Upper lobe of left lung (tissue), 6 donors: ENCODE measurements around the gene TAF11L7. TPM values are rescaled to one million over a fixed set of nuclear protein-coding genes. Genes with fewer than 3 reads are reported as not detected.
A peak's percentile ranks its signal among the peaks of the same experiment; 100 is the strongest.
"Not testable (repeated sequence)": the region's sequence is repeated elsewhere in the genome, so short reads cannot be mapped to it uniquely, and the experiment has no call there.

Experiments
- ATAC-seq, 2 donors: fragments of 200-7000 bp; cut with Tn5 transposase; one replicate each; pipeline ENCODE4 v1.9.1; 2022; ENCODE audit warnings: mild to moderate bottlenecking in 2 of 2, moderate library complexity in 2 of 2; ENCODE audit not compliant: low FRiP score in 2 of 2
- DNase-seq, 2 donors: peaks; one replicate each; pipeline ENCODE4 v3.0.0-alpha.2; 2019 to 2020
- H3K27ac ChIP-seq, 4 donors: fragments of 200-600 bp; sonication (generic); one replicate each; pipeline ENCODE4 v1.5.1; 2016 to 2019
- H3K27me3 ChIP-seq, 4 donors: fragments of 200-600 bp; sonication (generic); one replicate each; pipeline ENCODE4 v1.5.1; 2017 to 2019
- H3K36me3 ChIP-seq, 4 donors: fragments of 200-600 bp; sonication (generic); one replicate each; pipeline ENCODE4 v1.5.1; 2016 to 2019
- H3K4me1 ChIP-seq, 4 donors: fragments of 200-600 bp; sonication (generic); one replicate each; pipeline ENCODE4 v1.5.1; 2018 to 2019
- H3K4me3 ChIP-seq, 4 donors: fragments of 200-600 bp; sonication (generic); one replicate each; pipeline ENCODE4 v1.5.1; 2017 to 2019; ENCODE audit warnings: mild to moderate bottlenecking in 2 of 4, moderate library complexity in 1 of 4
- H3K9me3 ChIP-seq, 4 donors: fragments of 200-600 bp; sonication (generic); one replicate each; pipeline ENCODE4 v1.5.1; 2018 to 2019
- CTCF ChIP-seq, 6 experiments: fragments of 450-650 bp in 4 of 6; fragments of 200-600 bp in 2 of 6; sonication (generic) in 2 of 6; IDR thresholded peaks; one replicate each; pipeline ENCODE4 v1.5.1; 2016 to 2019; ENCODE audit warnings: antibody characterized with exemption in 6 of 6
- EP300 ChIP-seq, 4 donors: sonication (generic); formaldehyde crosslinking; IDR thresholded peaks; one replicate each; pipeline ENCODE4 v1.5.1; 2017; ENCODE audit warnings: antibody characterized with exemption in 4 of 4, control low read depth in 2 of 4
- POLR2A ChIP-seq, 4 donors: fragments of 450-650 bp; IDR thresholded peaks; one replicate each; pipeline ENCODE4 v1.5.1; 2016 to 2017; ENCODE audit warnings: antibody characterized with exemption in 4 of 4, mild to moderate bottlenecking in 2 of 4
- POLR2AphosphoS5 ChIP-seq, 2 donors: sonication (generic); formaldehyde crosslinking; IDR thresholded peaks; one replicate each; pipeline ENCODE4 v1.5.1; 2017; ENCODE audit warnings: antibody characterized with exemption in 2 of 2
- WGBS, 2 donors: methylation state at CpG; one replicate each; pipeline ENCODE4 v1.1.5; 2017 to 2018; 5-methylcytosine and 5-hydroxymethylcytosine counted together
- total RNA-seq, 6 donors: library from RNA; depleted of rRNA in 4 of 6; stranded (reverse); fragments of >200 nt in 4 of 6; gene quantifications; one replicate each; pipeline versions ENCODE4 v1.1.0 to v1.2.1, GENCODE V29; 2016 to 2021
- donor health status: DM: no; HTN: no; CAD: no; lungs with moderate emphysema.
- donor health status: DM: no; HTN: yes; CAD: no; lungs with severe emphysema.

Gene TAF11L7
- not detected for total RNA-seq

GRCh38 chr5:17585658-17586057, at the start of gene TAF11L7:
Gene TAF11L7 (minus strand): TSS chr5:17585758.
- not testable (repeated sequence) for H3K27ac ChIP-seq, H3K9me3 ChIP-seq, H3K4me3 ChIP-seq, H3K27me3 ChIP-seq, H3K4me1 ChIP-seq, H3K36me3 ChIP-seq, DNase-seq, ATAC-seq
- no CpG with 5 or more reads among the region's 16 CpGs for WGBS, 2 donors

- Histone ChIP-seq H3K36me3 (no peaks in the 10 kb centered on the region), H3K4me1 (no peaks in the 10 kb centered on the region), H3K27me3 (no peaks in the 10 kb centered on the region), H3K27ac (no peak within 1 kb of the TSS), H3K4me3 (no peak within 1 kb of the TSS), H3K9me3 (no peaks in the 10 kb centered on the region)
- WGBS, 2 donors = 94% methylated on average over 4 to 5 of the region's 5 CpGs
- TF ChIP-seq EP300 (IDR thresholded peaks at IDR 0.05) = no peak
- ATAC-seq (no peak), DNase-seq (no peak)
Measured at GRCh38 chr5:17634160-17634559, 48.6 kb upstream of the TAF11L7 start, which contains the start of gene TAF11L14. Gene TAF11L14 (plus strand): TSS chr5:17634460.

DNA sequence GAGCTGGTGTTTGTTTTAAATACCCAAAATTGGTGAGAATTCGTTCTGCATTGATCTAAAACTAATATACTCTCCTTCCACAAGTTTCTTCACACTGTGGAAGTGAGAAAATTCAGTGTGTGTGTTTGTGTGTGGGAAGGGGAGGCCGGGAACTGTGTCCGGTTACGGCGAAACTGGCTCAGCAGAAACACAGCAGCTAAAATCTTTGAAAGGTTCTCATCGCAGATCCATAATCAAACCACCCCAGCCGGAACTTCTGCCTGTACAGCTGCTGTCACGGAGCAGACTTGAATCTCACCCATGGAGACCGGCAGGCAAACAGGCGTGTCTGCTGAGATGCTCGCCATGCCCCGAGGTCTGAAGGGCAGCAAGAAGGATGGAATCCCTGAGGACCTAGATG, 46.2 kb upstream of the TAF11L7 start, which contains the start of gene TAF11L13:
Gene TAF11L13 (plus strand): TSS at position 301 of the 400 bp plus-strand sequence.
- H3K36me3 ChIP-seq, H3K4me3 ChIP-seq, H3K4me1 ChIP-seq, H3K27ac ChIP-seq, ATAC-seq, H3K27me3 ChIP-seq, H3K9me3 ChIP-seq, DNase-seq: not testable (repeated sequence)
- WGBS, 2 donors = 81 to 86% methylated on average over 7 of the region's 12 CpGs

- Histone ChIP-seq H3K27me3 (no peaks in the 10 kb centered on the region), H3K4me3 (no peak overlapping the region), H3K36me3 (no peaks in the 10 kb centered on the region), H3K9me3 (no peaks in the 10 kb centered on the region), H3K4me1 (no peaks in the 10 kb centered on the region), H3K27ac (no peak overlapping the region)
- TF ChIP-seq POLR2A (IDR thresholded peaks at IDR 0.05) = no peak
- TF ChIP-seq POLR2AphosphoS5 (IDR thresholded peaks at IDR 0.05) = no peak
- TF ChIP-seq CTCF (IDR thresholded peaks at IDR 0.05) = no peak
- no peak for TF ChIP-seq EP300 (IDR thresholded peaks at IDR 0.05)
- WGBS, 2 donors = 94 to 100% methylated on average over 3 of the region's 11 CpGs
- peak in 1 of 2 donors; percentile 52 for ATAC-seq
- peak in 1 of 2 donors; percentile 44 for DNase-seq
Measured at GRCh38 chr5:17625686-17626085, 40.1 kb upstream of the TAF11L7 start.

DNA sequence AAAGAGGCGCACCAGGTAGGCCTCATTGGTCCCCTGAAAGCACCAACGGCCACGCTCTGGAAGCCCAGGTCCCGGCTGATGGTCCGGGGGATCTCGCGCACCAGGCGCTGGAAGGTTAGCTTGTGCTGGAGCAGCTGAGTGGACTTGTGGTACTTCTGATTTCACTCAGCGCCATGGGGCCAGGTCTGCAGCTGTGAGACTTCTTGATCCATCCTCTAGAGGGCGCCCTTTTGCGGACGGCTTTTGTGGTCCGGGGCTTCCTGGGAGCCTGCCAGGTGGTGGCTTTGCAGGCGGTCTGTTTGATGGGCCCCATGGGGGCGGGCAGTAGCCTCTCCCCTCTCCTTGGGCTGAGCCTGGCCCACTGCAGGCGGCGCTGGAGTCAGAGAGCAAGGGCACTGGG, 35.1 kb upstream of the TAF11L7 start:
- WGBS, 2 donors = 92 to 98% methylated on average over 4 to 8 of the region's 17 CpGs
- Histone ChIP-seq H3K27ac (no peak overlapping the region), H3K36me3 (no peaks in the 10 kb centered on the region), H3K9me3 (no peaks in the 10 kb centered on the region), H3K4me3 (no peak overlapping the region), H3K27me3 (no peaks in the 10 kb centered on the region), H3K4me1 (no peaks in the 10 kb centered on the region)
- peak in 1 of 2 donors; percentile 31 for ATAC-seq
- DNase-seq = peak in 1 of 2 donors; percentile 47
- TF ChIP-seq POLR2A (IDR thresholded peaks at IDR 0.05) (no peak), POLR2AphosphoS5 (IDR thresholded peaks at IDR 0.05) (no peak), EP300 (IDR thresholded peaks at IDR 0.05) (no peak), CTCF (IDR thresholded peaks at IDR 0.05) (no peak)

DNA sequence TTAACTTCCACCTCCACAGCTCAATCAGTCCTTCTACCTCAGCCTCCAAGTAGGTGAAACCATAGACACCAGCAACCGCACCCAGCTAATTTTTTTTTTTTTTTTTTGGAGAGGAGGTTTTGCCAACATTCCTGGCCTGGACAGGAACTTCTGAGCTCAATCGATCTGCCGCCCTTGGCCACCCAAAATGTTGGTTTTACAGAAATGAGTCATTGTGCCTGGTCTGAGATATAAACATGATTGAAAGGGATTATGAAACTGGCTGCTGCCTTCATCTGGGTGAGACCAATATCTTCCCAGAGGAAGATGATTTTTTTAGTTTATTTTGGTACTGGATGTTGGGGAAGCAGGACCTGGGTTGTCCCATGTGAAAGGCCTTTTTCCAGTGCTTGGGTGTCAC, 33.8 kb upstream of the TAF11L7 start:
- no peaks in the 10 kb centered on the region for H3K36me3 ChIP-seq
- ATAC-seq (no peak), DNase-seq (no peak)
- no peak overlapping the region for H3K4me3 ChIP-seq
- H3K27me3 ChIP-seq = no peaks in the 10 kb centered on the region
- no peak overlapping the region for H3K27ac ChIP-seq
- no peaks in the 10 kb centered on the region for H3K4me1 ChIP-seq
- 79 to 98% methylated on average over 2 to 3 of the region's 3 CpGs for WGBS, 2 donors
- TF ChIP-seq CTCF (IDR thresholded peaks at IDR 0.05) = no peak
- no peak for TF ChIP-seq POLR2AphosphoS5 (IDR thresholded peaks at IDR 0.05)
- TF ChIP-seq EP300 (IDR thresholded peaks at IDR 0.05) = no peak
- no peak for TF ChIP-seq POLR2A (IDR thresholded peaks at IDR 0.05)
- H3K9me3 ChIP-seq = no peaks in the 10 kb centered on the region
